AG04450 (cell line): ENCODE measurements around the gene KCNA1. TPM values are rescaled to one million over a fixed set of nuclear protein-coding genes. Genes with fewer than 3 reads are reported as not detected.

Source experiments
- CTCF ChIA-PET: fragments of 300-600, 350-600 bp; formaldehyde crosslinking; extraction: SDS; loops from one replicate; lab custom pipeline; 2022; ENCODE audit warnings: antibody characterized with exemption, inconsistent platforms; lab: Charles Lee
- POLR2A ChIA-PET: fragments of 350-600 bp; formaldehyde crosslinking; extraction: SDS; loops from one replicate; lab custom pipeline; 2021; ENCODE audit warnings: antibody characterized with exemption, inconsistent platforms; lab: Yijun Ruan, JAX
- DNase-seq: peaks from one replicate; pipeline ENCODE4 v3.0.0-alpha.2; 2011; ENCODE audit warnings: low read depth, low spot score
- H3K27ac ChIP-seq: one replicate; pipeline ENCODE4 v1.5.1; 2012; ENCODE audit warnings: low read depth, low read length, control low read depth
- H3K27me3 ChIP-seq: one replicate; pipeline ENCODE4 v1.6.0; 2012; ENCODE audit warnings: low read length; ENCODE audit not compliant: control insufficient read depth, insufficient read depth
- H3K4me3 ChIP-seq: 2 replicates; pipeline ENCODE4 v1.5.1; 2011; ENCODE audit warnings: mild to moderate bottlenecking, low read depth, low read length, control low read depth
- H3K9me3 ChIP-seq: 2 replicates; pipeline ENCODE4 v1.5.1; 2012; ENCODE audit warnings: low read length; ENCODE audit not compliant: control insufficient read depth, insufficient read depth
- CTCF ChIP-seq: IDR thresholded peaks from 2 replicates; pipeline ENCODE4 v1.5.1; 2011; ENCODE audit warnings: low read depth, low read length, control low read depth, inconsistent platforms
- polyA plus RNA-seq: library from polyadenylated mRNA; depleted of rRNA; stranded (reverse); fragments of >200 nt; gene quantifications from 2 replicates; pipeline ENCODE4 v1.2.3, GENCODE V29; 2011

The KCNA1 gene
- polyA plus RNA-seq, 1 experiment = not detected

GRCh38 chr12:4914720-4915119 is 5.0 kb downstream of the KCNA1 start:
- CTCF ChIA-PET = no interaction called here
- POLR2A ChIA-PET = no interaction called here
- Histone ChIP-seq H3K4me3 (no peak overlapping the region), H3K9me3 (peaks cover 14% of the 10 kb centered on the region), H3K27me3 (peaks cover 35% of the 10 kb centered on the region), H3K27ac (no peak overlapping the region)
- no peak for TF ChIP-seq CTCF
- no peak for DNase-seq

DNA sequence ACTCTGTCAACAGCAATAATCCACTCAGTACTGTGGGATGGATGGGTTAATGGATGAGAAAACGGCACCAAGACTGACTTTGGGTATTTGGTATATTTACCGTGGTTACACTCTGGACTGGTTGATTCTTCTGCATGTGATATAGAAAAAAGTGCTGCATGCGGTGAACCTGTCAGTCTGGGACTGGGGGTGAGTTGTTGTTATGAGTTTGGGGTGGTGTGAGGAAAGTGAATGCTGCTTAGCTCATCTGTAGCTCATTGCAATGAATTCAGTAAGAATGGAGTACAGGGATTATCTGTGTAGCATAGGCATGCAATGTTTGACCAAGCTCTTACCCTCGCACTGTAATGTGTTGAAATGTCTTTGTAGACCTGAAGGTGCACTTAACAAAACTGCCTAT is 6.0 kb downstream of the KCNA1 start:
- POLR2A ChIA-PET = no interaction called here
- no peak for TF ChIP-seq CTCF
- CTCF ChIA-PET = no interaction called here
- DNase-seq = no peak
- Histone ChIP-seq H3K27ac (no peak overlapping the region), H3K27me3 (peaks cover 26% of the 10 kb centered on the region), H3K9me3 (peaks cover 14% of the 10 kb centered on the region), H3K4me3 (no peak overlapping the region)

DNA sequence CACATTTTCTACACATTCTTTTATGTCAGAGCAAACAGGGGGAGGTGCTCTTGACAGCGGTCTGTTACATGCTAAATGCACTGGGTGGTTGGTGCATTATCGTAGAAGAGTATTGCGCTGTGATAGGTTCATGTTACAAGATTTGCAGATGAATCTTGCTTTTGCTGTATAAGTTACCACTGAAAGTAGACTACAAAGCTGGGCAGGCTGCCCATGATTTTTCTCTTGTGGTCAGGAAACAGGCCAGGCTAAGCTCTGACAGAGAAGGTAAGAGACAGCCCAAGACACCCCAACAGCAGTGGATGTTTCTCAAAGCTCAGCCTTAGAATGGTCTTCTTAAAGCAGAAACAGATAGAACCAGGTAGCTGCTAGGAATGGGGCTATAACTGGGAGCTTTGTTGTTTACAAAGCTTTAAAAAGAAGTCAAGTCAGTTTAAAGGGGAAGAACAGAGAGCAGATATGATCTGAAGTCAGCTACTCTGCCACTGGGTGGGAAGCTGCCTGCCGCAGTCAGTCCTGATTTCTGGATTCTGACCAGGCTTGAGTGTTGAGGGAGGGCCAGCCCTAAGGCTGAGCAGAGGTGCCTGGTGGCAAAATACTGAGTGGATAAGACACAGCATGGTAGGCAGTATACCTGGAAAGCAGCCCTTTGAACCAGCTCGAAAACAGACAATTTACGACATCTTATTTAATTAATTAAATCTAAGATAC is 9.4 kb downstream of the KCNA1 start:
- DNase-seq = no peak
- ChIA-PET POLR2A (no interaction called here), CTCF (no interaction called here)
- no peak overlapping the region for H3K4me3 ChIP-seq
- no peak overlapping the region for H3K27ac ChIP-seq
- no peak for TF ChIP-seq CTCF
- peaks cover 7% of the 10 kb centered on the region for H3K27me3 ChIP-seq
- no peaks in the 10 kb centered on the region for H3K9me3 ChIP-seq

GRCh38 chr12:4932576-4932975 is 22.9 kb downstream of the KCNA1 start:
- DNase-seq = no peak
- POLR2A ChIA-PET = no interaction called here
- H3K27me3 ChIP-seq = no peaks in the 10 kb centered on the region
- CTCF ChIA-PET = interaction anchor here (0.7 kb wide), 1 partner anchor 39 kb away, joined by 3 read pairs; no protein-coding TSS in a partner anchor
- no peak overlapping the region for H3K27ac ChIP-seq
- H3K9me3 ChIP-seq = no peaks in the 10 kb centered on the region
- no peak for TF ChIP-seq CTCF
- H3K4me3 ChIP-seq = no peak overlapping the region

DNA sequence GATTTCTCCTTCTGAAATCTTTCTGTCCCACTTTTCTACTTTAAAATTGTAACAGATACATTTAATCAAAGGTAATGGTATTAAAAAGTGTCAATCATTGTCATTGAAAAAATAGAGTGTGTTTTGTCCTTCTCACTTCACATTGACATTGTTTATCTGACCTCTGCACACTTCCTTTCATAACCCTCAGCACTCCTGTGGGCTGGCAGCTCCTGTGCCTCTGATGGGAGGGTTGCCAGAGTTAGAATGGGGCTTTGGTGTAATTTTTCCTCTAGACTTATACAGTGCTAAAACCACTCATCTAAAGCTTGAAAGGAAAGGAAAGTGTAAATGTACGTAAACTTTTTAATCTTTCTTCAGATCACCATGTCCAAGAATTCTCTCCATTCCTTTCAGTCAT is 23.7 kb downstream of the KCNA1 start:
- POLR2A ChIA-PET = no interaction called here
- no peak for DNase-seq
- CTCF ChIA-PET = no interaction called here
- Histone ChIP-seq H3K27ac (no peak overlapping the region), H3K27me3 (no peaks in the 10 kb centered on the region), H3K9me3 (no peaks in the 10 kb centered on the region), H3K4me3 (no peak overlapping the region)
- TF ChIP-seq CTCF = no peak
